HEK293T (cell line): ENCODE data around the gene USP24.

Experiments used
- CTCF ChIA-PET: fragments of 350-600 bp; formaldehyde crosslinking; extraction: SDS; loops from one replicate; lab custom pipeline; 2021; ENCODE audit warnings: antibody characterized with exemption, inconsistent platforms; lab: Yijun Ruan, JAX
- POLR2A ChIA-PET: fragments of 350-600 bp; formaldehyde crosslinking; extraction: SDS; loops from one replicate; lab custom pipeline; 2020; ENCODE audit warnings: antibody characterized with exemption, inconsistent platforms; lab: Yijun Ruan, JAX
- DNase-seq: peaks from one replicate; pipeline ENCODE4 v3.0.0; 2012; ENCODE audit warnings: mixed read lengths; ENCODE audit errors: extremely low spot score
- ARNT ChIP-seq: fragments of 450-650 bp; IDR thresholded peaks from 2 replicates; pipeline ENCODE4 v1.6.1; 2017; ENCODE audit warnings: mild to moderate bottlenecking
- BHLHE40 ChIP-seq: fragments of 450-650 bp; IDR thresholded peaks from 2 replicates; pipeline ENCODE4 v1.6.1; 2016; ENCODE audit warnings: mild to moderate bottlenecking, moderate library complexity, borderline replicate concordance
- CTBP1 ChIP-seq: fragments of 450-650 bp; IDR thresholded peaks from 2 replicates; pipeline ENCODE4 v1.6.1; 2016; ENCODE audit warnings: borderline replicate concordance
- ELF4 ChIP-seq: fragments of 450-650 bp; IDR thresholded peaks from 2 replicates; pipeline ENCODE4 v1.6.1; 2017; ENCODE audit warnings: antibody characterized with exemption
- FOXA1 ChIP-seq: fragments of 450-650 bp; IDR thresholded peaks from 2 replicates; pipeline ENCODE4 v1.6.1; 2016; ENCODE audit warnings: mild to moderate bottlenecking
- FOXK2 ChIP-seq: fragments of 450-650 bp; IDR thresholded peaks from 2 replicates; pipeline ENCODE4 v1.6.1; 2016; ENCODE audit warnings: mild to moderate bottlenecking
- FOXM1 ChIP-seq: fragments of 450-650 bp; IDR thresholded peaks from 2 replicates; pipeline ENCODE4 v1.6.1; 2017; ENCODE audit warnings: mild to moderate bottlenecking, borderline replicate concordance
- HDGF ChIP-seq: fragments of 450-650 bp; IDR thresholded peaks from 2 replicates; pipeline ENCODE4 v1.6.1; 2017; ENCODE audit warnings: antibody characterized with exemption, borderline replicate concordance
- L3MBTL2 ChIP-seq: fragments of 450-650 bp; conservative IDR thresholded peaks from 2 replicates; pipeline ENCODE4 v1.6.1; 2016; ENCODE audit warnings: mild to moderate bottlenecking
- LEF1 ChIP-seq: fragments of 450-650 bp; IDR thresholded peaks from 2 replicates; pipeline ENCODE4 v1.6.1; 2017; ENCODE audit warnings: mild to moderate bottlenecking, borderline replicate concordance
- NFRKB ChIP-seq: fragments of 450-650 bp; IDR thresholded peaks from 2 replicates; pipeline ENCODE4 v1.6.1; 2016; ENCODE audit warnings: mild to moderate bottlenecking, moderate library complexity
- PKNOX1 ChIP-seq: fragments of 450-650 bp; IDR thresholded peaks from 2 replicates; pipeline ENCODE4 v1.6.1; 2016
- SP1 ChIP-seq: fragments of 450-650 bp; IDR thresholded peaks from 2 replicates; pipeline ENCODE4 v1.6.1; 2017
- SUZ12 ChIP-seq: fragments of 450-650 bp; IDR thresholded peaks from 2 replicates; pipeline ENCODE4 v1.6.1; 2016; ENCODE audit warnings: mild to moderate bottlenecking
- TARDBP ChIP-seq: fragments of 450-650 bp; IDR thresholded peaks from 2 replicates; pipeline ENCODE4 v1.6.1; 2016
- ZNF384 ChIP-seq: fragments of 450-650 bp; IDR thresholded peaks from 2 replicates; pipeline ENCODE4 v1.6.1; 2016

USP24 gene

DNA sequence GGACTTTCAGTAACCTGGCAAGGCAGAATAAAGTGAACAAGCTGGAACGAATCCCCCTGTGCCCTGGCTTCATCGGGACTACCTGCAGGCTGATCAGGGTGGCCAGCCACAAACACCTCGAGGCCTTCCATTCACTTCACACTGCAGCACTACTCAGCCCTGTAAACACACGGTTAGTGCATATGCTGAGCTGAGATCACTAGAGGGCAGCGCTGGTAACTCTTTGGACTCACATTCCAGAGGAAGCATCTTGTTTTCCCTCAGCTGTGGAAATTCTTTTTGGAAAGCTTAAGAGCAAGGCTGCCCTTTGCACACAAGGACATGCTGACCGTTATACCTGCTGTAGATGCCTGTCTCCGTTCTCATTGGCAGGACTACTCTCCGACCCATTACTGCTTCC lies 143.7 kb downstream of the USP24 start:
- ChIA-PET POLR2A (no interaction called here), CTCF (interaction anchor here (0.5 to 1.5 kb wide), 5 partner anchors 9 to 129 kb away, joined by 3 to 12 read pairs (median 4); no protein-coding TSS in a partner anchor)
- DNase-seq = peak; percentile 76
- no peak for TF ChIP-seq ARNT
- no peak for TF ChIP-seq SUZ12
- no peak for TF ChIP-seq TARDBP
- no peak for TF ChIP-seq FOXM1

DNA sequence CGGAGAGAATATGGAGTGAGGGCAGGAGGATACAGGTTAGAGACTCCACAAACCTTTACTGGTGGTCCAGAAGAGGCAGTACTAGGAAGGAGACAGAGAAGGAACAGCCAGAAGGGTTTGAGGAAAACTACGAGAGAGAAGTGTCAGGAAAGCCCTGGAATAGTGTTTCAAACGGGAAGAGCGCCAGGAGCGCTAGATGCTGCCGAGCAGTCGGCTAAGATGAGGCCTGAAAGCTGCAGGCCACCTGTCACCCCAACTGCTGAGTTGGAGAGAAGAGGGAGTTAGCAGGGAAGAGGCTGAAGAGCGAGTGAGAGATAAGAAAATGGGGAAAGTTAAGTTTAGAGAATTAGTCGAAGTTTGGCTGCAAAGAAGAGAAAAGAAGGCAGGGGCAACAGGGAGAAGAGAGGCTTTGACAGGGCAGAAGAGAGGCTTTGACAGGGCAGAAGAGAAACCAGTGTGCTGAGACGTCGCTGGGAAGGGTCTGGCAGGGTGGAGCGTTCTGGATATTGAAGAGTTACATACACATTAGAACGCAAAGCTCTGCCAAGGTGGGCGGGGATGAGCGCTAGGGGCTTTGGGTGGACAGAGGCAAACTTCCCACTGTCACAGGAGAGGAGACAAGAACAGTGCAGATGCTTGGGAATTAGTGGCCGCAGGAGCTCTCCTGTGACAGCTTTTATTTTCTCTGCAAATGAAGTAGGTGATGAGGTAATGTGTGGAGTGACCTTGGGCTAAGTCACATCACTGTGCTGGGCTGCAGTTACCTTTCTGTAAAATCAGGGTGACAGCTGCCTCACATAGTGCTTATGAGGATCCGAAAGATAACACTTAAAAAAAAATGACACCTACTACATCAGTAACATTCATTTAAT lies 144.6 kb downstream of the USP24 start:
- TF ChIP-seq FOXK2 = no peak
- TF ChIP-seq TARDBP = no peak
- TF ChIP-seq SUZ12 = no peak
- no peak for TF ChIP-seq L3MBTL2
- TF ChIP-seq HDGF = no peak
- no peak for TF ChIP-seq ARNT
- TF ChIP-seq BHLHE40 = no peak
- no peak for TF ChIP-seq ZNF384
- no peak for TF ChIP-seq CTBP1
- TF ChIP-seq FOXM1 = no peak
- TF ChIP-seq NFRKB = no peak
- TF ChIP-seq SP1 = no peak
- no peak for TF ChIP-seq FOXA1
- no peak for TF ChIP-seq ELF4
- TF ChIP-seq LEF1 = no peak
- TF ChIP-seq PKNOX1 = no peak
- ChIA-PET POLR2A (no interaction called here), CTCF (interaction anchor here (1.0 kb wide), 2 partner anchors 120 to 128 kb away, joined by 3 to 4 read pairs; no protein-coding TSS in a partner anchor)
- DNase-seq = no peak

DNA sequence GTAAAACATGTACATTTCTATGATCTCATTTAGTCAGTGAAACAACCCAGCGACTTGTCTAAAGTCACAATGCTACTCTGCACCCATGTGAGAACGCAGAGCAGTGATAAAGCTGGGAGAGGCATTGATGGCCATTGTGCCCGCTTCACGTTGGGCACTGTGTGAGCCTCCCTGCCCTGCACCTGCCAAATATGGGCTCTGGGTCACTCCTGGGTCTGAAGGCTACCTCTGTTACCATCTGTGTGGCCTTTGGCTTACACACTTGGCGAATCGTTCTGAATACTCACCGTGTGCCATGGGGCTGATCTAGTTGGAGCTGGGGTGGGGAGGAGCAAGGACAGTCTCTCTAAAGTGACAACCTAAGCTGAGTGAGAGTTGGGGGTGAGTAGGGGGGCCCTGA lies 145.9 kb downstream of the USP24 start:
- no peak for DNase-seq
- ChIA-PET CTCF (no interaction called here), POLR2A (no interaction called here)
- no peak for TF ChIP-seq FOXA1
- no peak for TF ChIP-seq NFRKB
- no peak for TF ChIP-seq LEF1
- TF ChIP-seq TARDBP = no peak
- no peak for TF ChIP-seq SP1
- TF ChIP-seq SUZ12 = no peak
- no peak for TF ChIP-seq HDGF
- TF ChIP-seq FOXM1 = no peak
- no peak for TF ChIP-seq FOXK2
- TF ChIP-seq L3MBTL2 = no peak
- TF ChIP-seq ZNF384 = no peak
- TF ChIP-seq ELF4 = no peak
- TF ChIP-seq PKNOX1 = no peak
- no peak for TF ChIP-seq ARNT
- TF ChIP-seq BHLHE40 = no peak

DNA sequence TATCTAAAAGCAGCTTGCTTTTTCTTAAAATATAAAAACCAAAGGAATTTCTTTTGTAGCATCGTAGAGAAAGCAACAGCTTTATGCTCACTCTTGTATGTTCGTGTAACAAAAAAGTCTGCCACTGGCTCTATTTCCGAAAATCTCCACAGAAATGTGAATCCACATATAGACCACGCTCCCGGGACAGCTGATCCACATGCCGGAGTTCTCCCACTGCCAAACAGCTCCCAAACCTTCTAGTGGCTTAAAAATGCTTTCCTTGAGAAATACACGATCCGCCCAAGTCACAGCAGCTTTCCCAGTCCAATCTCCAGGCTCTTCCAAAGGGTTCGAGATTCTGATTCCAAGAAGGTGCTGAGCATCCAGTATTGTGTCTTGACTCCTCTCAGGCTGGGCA lies 146.5 kb downstream of the USP24 start:
- POLR2A ChIA-PET = no interaction called here
- no peak for DNase-seq
- TF ChIP-seq ARNT (no peak), FOXA1 (no peak), BHLHE40 (no peak), PKNOX1 (no peak), SP1 (no peak), L3MBTL2 (no peak), HDGF (no peak), FOXK2 (no peak), NFRKB (no peak), CTBP1 (no peak), FOXM1 (no peak), ZNF384 (no peak), ELF4 (no peak), SUZ12 (no peak), LEF1 (no peak)
- CTCF ChIA-PET = no interaction called here

- ChIA-PET POLR2A (no interaction called here), CTCF (no interaction called here)
- no peak for DNase-seq
- TF ChIP-seq CTBP1 (no peak), TARDBP (no peak), LEF1 (no peak), FOXM1 (no peak), ARNT (no peak), PKNOX1 (no peak), L3MBTL2 (no peak), BHLHE40 (no peak), NFRKB (no peak), ZNF384 (no peak), SUZ12 (no peak), FOXA1 (no peak), ELF4 (no peak)
Observed at GRCh38 chr1:55067914-55068313, 147.2 kb downstream of the USP24 start.
